Right renal cortex interstitium (tissue), 3 donors: ENCODE data around the gene ULBP1. TPM values are rescaled to one million over a fixed set of nuclear protein-coding genes. Genes with fewer than 3 reads are reported as not detected.
"Not testable (repeated sequence)": the region's sequence is repeated elsewhere in the genome, so short reads cannot be mapped to it uniquely, and the experiment has no call there.

Source experiments
- DNase-seq, 3 donors: peaks; one replicate each; pipeline ENCODE4 v3.0.0-alpha.2; 2013; ENCODE audit warnings: low read depth in 3 of 3, low spot score in 2 of 3
- polyA plus RNA-seq, 3 donors: library from polyadenylated mRNA; unstranded; fragments of 120-200 nt; gene quantifications; one replicate each; pipeline ENCODE4 v1.2.1, GENCODE V29; 2013; ENCODE audit not compliant: insufficient read length in 3 of 3

The ULBP1 gene
- polyA plus RNA-seq, 3 donors: 1.7 to 2.0 (median 1.9) TPM

DNA sequence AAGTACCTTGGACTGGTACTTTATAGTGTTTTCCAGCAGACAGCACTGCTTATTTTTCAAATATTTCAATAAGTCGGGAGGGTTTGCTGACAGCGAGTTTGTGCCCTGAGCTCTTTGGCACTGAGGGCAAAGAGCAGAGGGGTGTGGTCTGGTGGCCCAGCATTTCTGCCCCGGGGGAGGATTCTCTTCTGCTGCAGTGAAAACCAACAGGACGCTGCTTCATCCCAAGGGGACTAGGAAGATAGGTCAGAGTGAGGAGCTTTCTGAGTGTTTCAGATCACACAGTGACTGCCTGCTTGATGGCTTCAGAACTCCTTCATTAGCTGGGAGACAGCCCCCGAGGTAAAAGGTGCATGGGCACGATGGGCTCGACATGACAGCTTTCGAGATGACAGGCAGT, 13.3 kb upstream of the ULBP1 start:
- DNase-seq: no peak

GRCh38 chr6:149951096-149951495, 12.6 kb upstream of the ULBP1 start:
- DNase-seq: no peak

GRCh38 chr6:149951626-149952025, 12.1 kb upstream of the ULBP1 start:
- no peak for DNase-seq

GRCh38 chr6:149953390-149953789, 10.4 kb upstream of the ULBP1 start:
- DNase-seq: not testable (repeated sequence)

DNA sequence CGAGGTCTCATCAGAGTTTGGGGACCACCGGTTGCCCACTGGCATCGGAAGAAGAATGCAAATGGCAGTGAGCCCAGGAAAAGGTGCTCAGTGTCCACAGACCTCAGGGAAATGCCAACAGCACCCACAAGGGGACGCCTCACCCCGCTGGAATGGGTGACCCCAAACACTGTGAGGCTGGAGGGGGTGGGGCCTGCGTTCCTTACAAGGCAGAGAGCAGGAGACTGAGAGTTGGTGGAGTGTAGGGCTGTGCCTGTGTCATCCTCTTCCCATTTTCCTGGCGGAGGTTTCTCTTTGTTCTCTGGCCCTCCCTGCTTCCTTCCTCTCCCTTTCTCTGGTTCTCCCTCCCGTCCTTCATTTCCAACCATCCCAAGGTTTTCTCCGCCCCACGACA, 9.8 kb upstream of the ULBP1 start:
- DNase-seq: not testable (repeated sequence)

DNA sequence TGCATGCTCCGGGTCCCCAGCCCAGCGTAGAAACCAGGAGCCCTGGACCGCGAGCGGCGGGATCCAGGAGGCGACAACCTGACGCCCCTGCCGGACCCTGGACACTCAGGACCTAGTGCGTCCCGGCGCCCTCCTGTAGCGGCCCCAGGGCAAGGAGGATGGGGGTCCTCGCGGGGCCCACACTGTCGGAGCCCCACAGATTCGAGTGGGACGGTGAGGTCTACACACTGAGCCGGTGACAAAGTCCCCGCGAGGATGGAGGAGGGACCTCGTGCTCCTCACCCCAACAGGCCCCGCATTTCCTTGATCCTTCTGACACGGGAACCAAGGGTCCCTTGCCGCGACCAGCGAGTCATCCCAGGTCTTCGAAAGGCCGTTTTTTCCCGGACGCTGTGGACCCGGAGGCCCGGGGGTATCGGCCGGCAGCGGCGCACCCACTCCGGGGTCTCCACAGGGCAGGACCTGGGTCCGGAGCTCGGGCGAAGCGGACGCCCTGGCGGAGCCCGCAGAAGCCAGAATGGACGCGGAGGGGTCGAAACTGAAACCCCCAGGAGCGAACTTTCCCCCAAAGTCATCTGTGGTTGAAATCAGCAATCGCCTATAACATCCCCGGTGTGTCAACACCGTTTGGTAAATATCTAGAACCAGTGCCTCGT, 9.3 kb upstream of the ULBP1 start:
- not testable (repeated sequence) for DNase-seq

DNA sequence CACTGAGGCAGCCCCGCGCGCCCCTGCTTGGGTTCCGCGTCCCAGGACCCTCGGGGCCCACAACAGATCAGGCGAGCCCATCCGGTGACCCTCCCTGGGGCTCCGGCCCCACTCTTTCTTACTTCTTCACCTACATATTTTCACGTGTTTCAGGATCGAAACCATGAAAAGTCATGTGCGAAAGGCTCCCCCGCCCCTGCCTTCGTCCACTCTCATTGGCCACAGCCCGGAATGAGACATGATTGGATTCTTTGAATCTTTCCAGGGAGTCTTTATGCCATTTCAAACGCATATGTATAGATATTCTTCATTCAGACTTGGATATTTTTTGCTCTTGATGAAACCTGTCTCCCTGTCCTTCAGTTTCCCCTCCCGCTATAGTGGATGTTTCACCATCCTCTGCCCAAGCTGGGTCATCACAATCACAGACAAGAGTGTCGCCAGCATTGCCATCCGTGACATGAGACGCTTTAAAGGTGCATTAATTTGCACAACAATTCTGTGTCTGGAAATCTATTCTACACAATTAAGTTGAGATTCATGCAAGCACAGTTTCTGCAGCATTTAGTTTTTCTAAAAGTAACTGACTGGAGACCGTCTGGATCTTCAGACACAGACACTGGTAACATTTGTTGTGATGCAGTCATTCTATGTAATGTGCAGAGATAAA, 8.6 kb upstream of the ULBP1 start:
- DNase-seq: not testable (repeated sequence)

DNA sequence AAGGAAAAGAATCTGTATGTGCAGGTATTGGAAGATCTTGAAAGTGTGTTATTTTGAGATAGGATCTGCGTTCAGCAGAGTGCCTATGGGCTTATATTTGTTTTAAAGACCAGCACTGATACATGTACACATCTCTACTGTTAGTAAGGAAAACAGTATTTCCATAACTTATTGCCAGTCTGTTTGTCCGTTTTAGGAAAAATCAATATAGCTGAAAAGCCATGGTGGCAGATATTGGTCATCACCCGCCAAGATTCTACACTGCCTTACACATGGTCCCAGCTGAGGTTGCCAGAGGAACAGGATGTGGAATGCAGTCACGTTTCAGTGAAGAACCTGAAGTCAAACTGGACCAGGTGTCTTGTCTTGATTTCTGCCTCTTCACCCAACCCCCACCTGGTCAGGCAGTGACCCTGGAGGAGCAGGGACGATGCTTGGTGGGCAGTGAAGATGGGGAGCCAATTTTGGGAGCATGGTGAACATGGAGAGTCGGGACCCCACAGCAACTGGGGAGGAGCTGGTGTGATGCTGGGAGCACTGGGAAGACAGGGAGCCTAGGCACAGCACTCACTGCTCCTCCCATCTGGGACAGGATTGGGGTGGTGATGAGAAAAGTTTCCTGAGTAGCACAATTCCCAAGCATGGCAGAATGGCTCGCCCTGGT, 8.0 kb upstream of the ULBP1 start:
- DNase-seq: not testable (repeated sequence)

- not testable (repeated sequence) for DNase-seq
Observed at GRCh38 chr6:149958124-149958523, 5.6 kb upstream of the ULBP1 start.

GRCh38 chr6:149959806-149960205, 3.9 kb upstream of the ULBP1 start:
- not testable (repeated sequence) for DNase-seq

- DNase-seq: no peak
Observed at GRCh38 chr6:149960488-149960887, 3.3 kb upstream of the ULBP1 start.

DNA sequence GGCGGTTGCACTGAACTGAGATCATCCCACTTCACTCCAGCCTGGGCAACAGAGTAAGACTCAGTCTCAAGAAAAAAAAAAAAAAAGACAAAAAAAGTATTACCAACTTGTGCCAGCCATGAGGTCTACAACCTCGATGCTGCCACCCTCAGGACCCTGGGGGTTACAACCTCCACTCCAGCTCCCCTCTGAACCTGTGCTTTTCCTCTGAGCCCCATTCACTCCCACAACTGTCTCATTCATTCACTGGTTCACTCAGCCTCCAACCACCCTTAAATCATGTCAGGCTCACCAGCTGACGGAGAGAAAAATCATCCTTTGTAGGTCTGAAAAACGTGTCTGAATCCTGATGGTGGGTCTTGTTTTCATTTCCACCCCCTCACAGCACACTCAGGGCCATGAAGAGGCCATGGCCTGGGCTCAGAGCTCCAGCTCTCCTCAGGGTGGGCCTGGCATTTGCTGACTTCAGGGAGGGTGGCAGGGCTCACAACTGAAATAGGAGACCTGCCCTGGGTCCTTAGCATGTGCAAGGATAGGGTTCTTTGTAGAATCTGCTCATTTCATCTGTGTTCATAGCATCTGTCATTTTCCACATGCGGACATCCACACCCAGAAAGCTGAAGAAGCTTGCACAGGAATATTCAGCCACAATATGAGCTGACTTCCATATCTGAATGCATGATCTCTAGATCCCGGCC, 1.9 kb upstream of the ULBP1 start:
- DNase-seq: no peak

GRCh38 chr6:149962461-149963211, 1.1 kb upstream of the ULBP1 start:
- no peak for DNase-seq

DNA sequence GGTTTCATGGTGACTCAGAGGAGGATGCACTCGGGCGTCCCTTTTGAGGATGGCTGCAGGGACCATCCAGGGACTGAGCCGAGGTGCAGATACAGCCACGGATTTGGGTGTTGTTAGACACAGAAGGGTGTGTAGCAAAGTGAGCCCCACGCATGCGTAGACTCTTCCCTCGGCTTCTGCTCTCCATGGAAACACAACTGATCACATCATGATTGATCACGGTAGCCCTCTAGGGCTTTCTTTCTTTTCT, 606 bp upstream of the ULBP1 start:
- no peak for DNase-seq

DNA sequence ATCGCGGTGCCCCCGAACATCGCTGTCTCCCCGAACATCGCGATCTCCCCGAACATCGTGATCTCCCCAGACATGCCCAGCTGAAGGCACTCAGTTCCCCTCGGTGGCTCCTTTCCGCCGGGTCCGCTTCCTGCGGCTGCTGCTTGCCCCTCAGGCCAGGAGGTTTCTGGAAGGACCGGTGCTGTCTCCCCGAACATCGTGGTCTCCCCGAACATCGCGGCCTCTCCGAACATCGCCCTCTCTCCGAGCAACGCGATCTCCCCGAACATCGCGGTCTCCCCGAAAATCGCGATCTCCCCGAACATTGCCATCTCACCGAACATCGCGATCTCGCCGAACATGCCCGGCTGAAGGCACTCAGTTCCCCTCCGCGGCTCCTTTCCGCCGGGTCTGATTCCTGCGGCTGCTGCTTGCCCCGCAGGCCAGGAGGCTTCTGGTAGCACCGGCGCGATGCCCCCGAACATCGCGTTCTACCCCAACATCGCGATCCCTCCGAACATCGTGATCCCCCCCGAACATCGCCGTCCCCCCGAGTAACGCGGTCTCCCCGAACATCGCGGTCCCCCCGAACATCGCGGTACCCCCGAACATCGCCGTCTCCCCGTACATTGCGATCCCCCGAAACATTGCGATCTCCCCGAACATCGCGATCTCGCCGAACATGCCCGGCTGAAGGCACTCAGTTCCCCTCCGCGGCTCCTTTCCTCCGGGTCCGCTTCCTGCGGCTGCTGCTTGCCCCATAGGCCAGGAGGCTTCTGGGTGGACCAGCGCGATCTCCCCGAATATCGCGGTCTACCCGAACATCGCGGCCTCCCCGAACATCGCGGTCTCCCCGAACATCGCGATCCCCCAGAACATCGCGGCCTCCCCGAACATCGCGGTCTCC, 808 bp downstream of the ULBP1 start:
- no peak for DNase-seq

DNA sequence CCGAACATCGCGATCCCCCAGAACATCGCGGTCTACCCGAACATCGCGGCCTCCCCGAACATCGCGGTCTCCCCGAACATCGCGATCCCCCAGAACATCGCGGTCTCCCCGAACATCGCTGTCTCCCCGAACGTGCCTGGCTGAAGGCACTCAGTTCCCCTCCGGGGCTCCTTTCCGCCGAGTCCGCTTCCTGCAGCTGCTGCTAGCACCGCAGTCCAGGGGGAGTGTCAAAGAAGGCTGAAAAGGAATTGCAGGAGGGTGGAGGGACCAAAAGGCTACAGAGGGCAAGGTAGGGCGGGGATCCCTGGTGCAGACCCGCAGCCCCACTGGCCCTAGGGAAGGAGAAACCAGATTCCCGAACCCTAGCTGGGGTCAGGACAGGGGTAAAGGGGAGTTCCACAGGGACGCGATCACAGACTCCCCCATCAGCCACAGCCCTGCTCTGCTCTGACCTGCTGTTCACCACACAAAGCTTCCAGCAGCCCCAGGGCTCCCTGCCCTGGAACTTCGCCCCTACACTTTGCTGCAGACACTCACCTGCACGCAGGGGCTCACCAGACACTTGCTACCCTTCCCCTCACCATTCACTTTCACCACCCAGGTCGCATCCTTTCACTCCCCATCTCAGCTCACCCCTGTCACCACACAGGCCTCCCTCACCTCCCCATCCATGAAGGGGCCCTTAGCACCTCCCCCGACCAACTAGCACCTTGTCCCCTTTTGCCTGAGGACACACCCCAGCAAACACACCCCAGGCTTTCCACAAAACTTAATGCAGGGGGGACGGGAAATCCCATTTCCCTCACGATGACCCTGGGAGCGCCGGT, 1.7 kb downstream of the ULBP1 start:
- no peak for DNase-seq

GRCh38 chr6:149966319-149966718, 2.6 kb downstream of the ULBP1 start:
- DNase-seq: not testable (repeated sequence)

DNA sequence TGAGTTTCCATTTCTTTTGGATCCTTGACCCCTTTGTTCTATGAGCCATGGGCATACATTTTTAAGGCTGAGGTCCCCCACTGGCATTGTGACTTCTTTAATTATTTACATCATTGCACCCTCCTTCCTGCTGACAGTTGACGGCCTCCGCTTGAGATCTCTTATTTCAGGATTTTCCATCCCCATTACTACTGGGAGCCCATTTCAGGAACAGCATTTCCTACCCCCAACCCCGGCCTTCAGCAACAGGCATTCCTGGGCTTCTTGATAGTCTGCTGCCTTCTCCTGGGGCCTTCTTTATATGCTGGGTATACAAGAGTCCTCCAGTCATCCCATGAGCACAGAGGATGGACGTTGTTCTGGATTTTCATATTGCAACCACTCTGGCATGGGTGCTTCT, 3.8 kb downstream of the ULBP1 start:
- DNase-seq: no peak

DNA sequence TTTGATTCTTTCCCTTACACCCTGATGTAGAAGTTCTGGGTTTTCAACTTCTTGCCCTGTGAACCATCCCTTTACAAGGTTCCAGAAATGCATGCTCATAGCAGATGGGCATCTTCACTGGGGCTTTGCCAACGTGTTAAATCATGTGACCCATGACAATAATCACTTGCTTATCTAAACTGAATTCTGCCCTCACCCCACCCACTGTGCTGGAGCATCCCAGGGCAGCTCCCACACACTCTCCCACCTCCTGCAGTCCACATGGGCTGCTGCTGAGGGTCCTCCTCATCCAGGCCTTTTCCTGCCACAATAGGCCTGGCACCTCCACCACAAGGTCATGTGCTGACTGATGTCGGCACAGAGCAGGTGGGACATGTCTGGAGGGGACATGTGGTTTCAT, 4.3 kb downstream of the ULBP1 start:
- not testable (repeated sequence) for DNase-seq
